ENCODE data around the gene TNFSF9.
"Not testable (repeated sequence)": the region's sequence is repeated elsewhere in the genome, so short reads cannot be mapped to it uniquely, and the experiment has no call there.

TNFSF9 gene

DNA sequence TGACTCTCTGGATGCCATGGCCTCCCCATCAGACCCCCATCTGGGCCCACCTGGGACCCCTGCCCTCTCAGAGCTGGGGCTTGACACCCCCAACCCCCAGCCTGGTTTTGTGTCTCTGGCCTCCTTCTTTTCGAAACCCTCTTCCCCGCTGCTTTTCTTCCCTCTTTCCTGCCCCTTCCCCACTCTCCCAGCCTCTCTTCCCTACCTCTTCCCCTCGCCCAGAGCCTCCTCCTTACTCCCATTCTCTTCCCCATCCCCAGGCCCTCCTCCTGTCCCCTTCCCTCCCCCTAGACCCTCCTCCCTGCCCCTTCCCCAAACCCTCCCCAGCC is 2.1 kb downstream of the TNFSF9 start:
- no peak for DNase-seq

DNA sequence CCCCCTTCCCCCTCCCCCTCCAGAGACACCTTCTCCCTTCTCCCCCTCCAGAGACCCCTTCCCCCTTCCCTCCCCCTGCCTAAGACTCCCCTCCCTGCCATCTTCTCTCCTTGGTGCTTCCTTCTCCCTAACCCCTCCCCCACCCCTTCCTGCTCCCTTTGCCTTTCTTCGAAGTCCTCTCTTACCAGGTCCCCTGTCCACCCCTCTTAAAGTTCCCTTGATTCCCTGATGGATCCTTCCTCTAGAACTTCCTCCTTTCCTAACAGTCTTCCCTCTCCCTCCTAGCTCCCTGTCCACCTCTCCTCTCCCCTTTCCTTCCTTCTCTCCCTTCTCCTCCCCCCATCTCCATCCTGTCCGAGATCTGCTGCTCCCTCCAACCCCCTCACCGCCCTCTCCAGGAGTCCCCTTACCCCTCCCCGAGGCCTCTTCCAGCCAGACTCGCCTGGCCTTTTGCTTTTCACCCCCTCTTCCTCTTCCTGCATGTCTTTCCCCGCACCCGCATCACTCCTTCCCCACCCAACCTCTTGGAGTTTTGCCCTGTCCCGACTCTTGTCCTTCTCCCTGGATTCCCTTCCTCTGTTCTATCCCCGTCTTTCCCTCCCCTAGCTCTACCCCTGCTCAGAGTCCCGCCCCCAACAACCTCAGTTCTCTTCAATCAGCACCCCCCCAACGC is 3.1 kb downstream of the TNFSF9 start:
- no peak for DNase-seq

GRCh38 chr19:6534451-6535093 is 3.7 kb downstream of the TNFSF9 start:
- no peak for DNase-seq

DNA sequence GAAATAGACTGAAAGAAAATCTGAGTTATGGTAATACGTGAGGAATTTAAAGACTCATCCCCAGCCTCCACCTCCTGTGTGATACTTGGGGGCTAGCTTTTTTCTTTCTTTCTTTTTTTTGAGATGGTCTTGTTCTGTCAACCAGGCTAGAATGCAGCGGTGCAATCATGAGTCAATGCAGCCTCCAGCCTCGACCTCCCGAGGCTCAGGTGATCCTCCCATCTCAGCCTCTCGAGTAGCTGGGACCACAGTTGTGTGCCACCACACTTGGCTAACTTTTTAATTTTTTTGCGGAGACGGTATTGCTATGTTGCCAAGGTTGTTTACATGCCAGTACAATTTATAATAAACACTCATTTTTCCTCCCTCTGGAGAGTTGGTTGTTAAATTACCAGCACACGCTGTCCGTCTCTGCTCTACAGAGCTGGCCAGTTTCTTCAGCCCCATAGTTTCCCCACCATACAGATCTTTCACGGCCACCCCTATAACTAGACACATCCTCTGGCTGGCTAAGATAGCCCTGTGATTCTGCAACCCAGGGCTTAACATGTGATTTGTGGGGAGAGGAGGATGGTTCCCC is 4.8 kb downstream of the TNFSF9 start:
- no peak for DNase-seq

DNA sequence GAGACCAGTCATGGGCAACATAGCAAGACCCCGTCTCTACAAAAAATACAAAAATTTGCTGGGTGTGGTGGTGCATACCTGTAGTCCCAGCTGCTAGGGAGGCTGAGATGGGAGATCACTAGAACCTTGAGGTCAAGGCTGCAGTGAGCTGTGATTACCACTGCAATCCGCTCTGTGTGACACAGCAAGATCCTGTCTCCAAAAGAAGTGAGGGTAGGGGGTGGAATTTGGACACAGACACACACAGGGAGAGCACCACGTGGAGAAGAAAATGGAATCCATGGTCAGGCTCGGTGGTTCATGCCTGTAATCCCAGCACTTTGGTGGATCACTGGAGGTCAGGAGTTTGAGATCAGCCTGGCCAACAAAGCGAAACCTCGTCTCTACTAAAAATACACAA is 8.7 kb downstream of the TNFSF9 start:
- DNase-seq, result no peak

DNA sequence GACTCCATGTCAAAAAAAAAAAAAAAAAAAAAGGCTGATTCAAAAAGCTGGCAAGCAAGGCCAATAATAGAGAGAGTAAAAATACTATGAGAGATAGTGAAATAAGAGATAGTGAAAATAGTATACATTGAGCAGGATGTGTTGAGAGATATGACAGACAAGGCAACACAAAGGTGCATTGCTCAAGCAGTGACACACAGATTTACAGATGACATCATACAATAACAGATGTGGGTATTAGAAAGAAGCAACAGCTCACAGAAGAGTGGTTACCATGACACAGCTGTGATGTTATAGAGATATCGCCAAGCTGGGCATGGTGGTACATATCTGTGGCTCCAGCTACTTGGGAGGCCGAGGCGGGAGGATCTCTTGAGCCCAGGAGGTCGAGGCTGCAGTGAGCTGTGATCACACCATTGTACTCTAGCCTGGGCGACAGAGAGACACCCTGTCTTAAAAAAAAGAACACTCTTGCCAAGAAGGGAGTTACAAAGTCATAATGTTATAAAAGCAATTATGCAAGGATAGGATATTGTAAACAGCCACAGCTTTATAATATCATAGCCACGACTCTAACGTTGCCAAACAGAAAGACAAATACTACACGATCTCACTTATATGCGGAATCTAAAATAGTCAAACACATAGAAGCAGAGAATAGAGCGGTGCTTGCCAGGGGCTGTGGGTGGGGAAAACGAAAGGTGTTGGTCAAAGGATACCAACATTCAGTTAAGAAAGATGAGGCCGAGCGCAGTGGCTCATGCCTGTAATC is 10.3 kb downstream of the TNFSF9 start:
- no peak for DNase-seq

- no peak for DNase-seq
These were observed 13.1 kb downstream of the TNFSF9 start for GRCh38 chr19:6543866-6544347.

GRCh38 chr19:6550679-6551078 is 19.9 kb downstream of the TNFSF9 start:
- DNase-seq, result not testable (repeated sequence)

- no peak for DNase-seq
These were observed 20.3 kb downstream of the TNFSF9 start for GRCh38 chr19:6551091-6551490.

DNA sequence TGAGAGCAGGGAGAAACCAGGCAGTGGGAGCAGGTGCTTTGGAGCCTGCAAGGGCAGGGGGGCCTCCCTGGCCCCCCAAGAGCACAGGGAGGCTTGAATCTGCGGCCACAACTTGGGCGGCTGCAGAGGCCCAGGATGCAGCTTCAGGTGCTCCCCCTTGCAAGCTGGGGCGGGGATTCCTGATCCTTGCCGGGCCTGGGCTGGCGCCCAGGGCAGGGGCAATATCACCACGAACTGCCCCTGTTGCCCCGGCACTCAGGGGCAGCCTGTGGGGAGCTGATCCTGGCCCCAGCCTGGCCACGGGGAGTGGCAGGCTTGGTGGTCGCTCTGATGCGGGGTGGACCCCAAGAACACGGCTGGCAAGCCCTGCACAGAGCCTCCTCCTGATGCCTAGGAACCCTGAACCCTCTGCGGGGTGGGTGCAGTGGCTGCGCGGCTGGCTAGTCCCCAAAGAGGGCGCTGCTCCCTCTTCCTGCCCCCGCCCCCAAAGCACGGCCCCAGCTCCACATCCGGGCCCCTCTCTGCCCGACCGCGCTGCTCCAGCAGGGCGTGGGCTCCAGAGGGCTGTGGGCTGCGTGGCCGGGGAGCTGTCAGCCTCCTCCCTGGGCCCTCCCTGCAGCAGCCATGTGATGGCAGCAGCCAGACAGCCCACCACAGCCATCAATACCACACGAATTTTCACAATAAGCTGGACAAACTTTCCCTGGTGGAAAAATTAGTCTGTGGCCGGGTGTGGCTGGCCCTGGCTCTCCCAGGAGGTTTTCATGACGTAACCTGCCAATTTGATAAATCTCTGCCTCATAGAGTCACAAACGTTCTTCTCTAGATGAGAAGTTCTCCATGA is 21.0 kb downstream of the TNFSF9 start:
- DNase-seq, result no peak

DNA sequence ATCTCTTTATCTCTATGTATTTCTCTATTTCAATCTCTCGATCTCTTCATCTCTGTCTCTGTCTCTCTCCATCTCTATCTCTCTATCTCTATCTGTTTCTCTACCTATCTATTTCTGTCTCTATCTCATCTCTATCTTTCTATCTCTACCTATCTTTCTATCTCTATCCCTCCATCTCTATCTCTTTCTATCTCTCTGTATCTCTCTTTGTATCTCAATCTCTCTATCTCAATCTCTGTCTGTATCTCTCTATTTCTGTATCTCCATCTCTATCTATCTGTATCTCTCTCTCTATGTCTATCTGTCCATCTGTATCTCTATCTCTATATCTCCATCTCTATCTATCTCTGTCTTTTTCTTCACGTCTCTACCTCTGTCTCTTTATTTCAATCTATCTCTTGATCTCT is 25.2 kb downstream of the TNFSF9 start:
- DNase-seq, result no peak

DNA sequence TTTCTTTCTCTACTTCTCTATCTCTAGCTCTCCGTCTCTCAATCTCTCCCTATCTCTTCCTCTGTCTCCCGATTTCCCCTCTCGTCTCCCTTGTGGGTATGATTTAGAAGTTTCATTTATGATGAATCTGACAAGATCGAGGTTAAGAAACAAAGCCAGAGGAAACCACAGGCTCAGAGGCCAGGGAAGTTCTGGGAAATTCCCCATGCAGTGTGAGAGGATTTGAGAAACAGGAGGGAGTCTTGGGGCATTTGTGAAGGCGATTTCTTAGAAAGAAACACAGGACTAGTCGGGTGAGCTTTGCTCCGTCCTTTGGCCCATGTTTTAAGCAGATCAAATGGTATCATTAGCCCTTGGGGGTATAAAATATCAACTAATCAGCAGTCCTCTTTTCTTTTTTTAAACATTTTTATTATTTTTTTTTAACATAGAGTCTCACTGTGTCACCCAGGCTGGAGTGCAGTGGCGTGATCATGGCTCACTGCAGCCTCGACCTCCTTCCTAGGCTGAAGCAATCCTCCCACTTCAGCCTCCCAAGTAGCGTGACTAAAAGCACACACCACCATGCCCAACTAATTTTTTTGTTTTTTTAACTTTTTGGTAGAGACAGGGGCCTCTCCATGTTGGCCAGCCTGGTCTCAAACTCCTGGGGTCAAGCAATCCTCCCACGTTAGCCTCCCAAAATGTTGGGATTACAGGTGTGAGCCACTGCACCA is 25.8 kb downstream of the TNFSF9 start:
- DNase-seq, result no peak

GRCh38 chr19:6562437-6562836 is 31.6 kb downstream of the TNFSF9 start:
- not testable (repeated sequence) for DNase-seq

GRCh38 chr19:6564393-6564792 is 33.6 kb downstream of the TNFSF9 start:
- no peak for DNase-seq

GRCh38 chr19:6566727-6567126 is 35.9 kb downstream of the TNFSF9 start:
- not testable (repeated sequence) for DNase-seq

- DNase-seq, result no peak
These were observed 37.2 kb downstream of the TNFSF9 start for GRCh38 chr19:6568010-6568526.

DNA sequence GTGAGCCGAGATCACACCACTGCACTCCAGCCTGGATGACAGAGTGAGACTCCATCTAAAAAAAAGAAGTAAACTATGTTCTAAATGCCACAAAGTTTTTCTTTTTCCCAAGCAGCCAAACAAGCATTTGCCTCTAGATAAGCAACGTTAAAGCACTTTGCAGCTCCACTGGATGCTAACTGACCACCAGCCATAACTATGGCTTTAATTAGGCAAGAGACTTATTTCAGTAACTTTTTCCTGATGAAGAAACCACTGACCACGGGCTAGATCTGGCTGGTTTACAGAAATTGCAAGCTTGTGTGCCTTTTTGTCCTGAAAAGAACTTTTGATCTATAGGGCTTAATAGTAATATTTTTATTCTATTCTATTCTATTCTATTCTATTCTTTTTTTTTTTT is 38.0 kb downstream of the TNFSF9 start:
- no peak for DNase-seq

- DNase-seq, result no peak
These were observed 39.9 kb downstream of the TNFSF9 start for GRCh38 chr19:6570764-6571163.

DNA sequence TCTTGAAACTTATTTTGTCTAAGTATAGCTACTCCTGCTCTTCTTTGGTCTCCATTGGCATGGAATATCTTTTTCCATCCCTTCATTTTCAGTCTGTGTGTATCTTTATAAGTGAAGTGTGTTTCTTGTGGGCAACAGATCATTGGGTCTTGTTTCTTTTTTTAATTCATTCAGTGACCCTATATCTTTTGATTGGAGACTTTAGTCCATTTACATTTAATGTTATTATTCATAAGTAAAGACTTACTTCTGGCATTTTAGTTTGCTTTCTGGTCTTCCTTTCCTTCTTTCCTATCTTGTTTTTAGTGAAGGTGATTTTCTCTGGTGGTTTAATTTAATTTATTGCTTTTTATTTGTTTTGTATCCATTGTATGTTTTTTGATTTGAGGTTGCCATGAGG is 40.3 kb downstream of the TNFSF9 start:
- DNase-seq, result no peak

DNA sequence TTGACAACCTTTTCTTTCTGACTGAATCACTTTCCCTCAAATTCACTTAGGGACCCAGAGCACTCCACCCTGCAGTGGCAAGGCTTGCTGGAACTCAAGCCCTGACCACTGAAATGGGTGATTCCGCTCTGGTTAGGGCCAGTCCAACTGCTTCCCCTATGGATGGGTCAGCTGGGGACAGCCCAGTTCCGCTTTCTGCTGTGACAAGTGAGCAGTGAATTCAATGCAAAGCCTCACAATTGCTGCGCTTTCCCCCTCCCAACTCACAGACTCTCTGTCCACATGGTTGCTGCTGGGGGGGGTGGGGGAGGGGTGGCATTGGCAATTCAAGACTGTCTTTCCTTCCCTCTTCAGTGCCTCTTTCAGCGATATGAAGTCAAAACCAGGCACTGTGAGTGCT is 41.4 kb downstream of the TNFSF9 start:
- peak; percentile 16 for DNase-seq

DNA sequence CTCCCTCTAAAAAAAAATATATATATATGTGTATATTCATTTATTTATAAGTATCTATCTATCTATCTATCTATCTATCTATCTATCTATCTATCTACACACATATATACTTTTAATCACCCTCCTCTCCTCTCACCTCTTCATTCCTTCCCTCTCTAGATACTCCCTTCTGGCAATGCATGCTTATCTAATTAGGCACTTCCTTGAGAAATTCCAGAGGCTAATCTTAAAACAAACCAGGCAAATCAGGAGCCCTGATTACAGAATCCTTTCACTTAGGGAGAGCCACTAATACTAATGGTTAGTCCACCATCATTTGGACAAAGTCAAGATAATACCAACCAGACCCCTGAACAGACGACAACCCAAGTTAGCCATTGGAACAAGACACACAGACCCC is 42.5 kb downstream of the TNFSF9 start:
- DNase-seq, result no peak
